Measurements from ENCODE around the gene TRUB2.
"Not testable (repeated sequence)": the region's sequence is repeated elsewhere in the genome, so short reads cannot be mapped to it uniquely, and the experiment has no call there.

The TRUB2 gene

GRCh38 chr9:128288273-128289004, 33.8 kb downstream of the TRUB2 start:
- Histone ChIP-seq H3K9ac (no peak overlapping the region; the same call in 1 of the 2 replicates), H3K36me3 (peaks cover 33% of the 10 kb centered on the region), H3K9me3 (no peaks in the 10 kb centered on the region), H4K20me1 (no peaks in the 10 kb centered on the region), H3K27ac (no peak overlapping the region), H3K27me3 (no peaks in the 10 kb centered on the region), H3K4me2 (no peak overlapping the region), H3K4me3 (no peak overlapping the region), H3K4me1 (peaks cover 32% of the 10 kb centered on the region)
- no peak for TF ChIP-seq Cebpa-rat (IDR thresholded peaks at IDR 0.05)

DNA sequence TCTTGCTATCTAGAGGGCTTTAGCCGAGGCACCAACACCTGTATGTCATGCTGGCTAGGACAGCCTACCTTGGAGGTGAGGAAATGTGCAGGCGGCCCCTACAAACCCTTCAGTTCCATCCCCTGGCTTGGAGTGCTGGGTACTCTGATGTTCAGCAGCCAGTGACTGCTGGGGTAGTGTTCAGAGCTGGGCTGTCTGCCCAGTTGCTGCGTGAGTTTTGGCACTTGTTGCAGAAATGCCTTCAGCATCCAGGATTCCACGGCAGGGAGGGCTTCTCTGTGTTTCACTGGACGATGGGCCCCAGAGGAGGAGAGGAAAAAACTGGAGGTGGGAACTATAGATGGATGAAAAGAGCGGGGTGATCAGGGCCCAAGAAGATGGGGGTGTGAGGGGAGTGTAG, 35.8 kb downstream of the TRUB2 start:
- Histone ChIP-seq H3K27ac (0 out of 2 replicates have a peak overlapping the region, but pooled peaks have one; percentile 22), H3K27me3 (no peaks in the 10 kb centered on the region), H3K9ac (no peak overlapping the region), H3K4me2 (no peak overlapping the region), H3K36me3 (peaks cover 33% of the 10 kb centered on the region), H3K4me3 (no peak overlapping the region), H3K4me1 (peaks cover 16% of the 10 kb centered on the region), H4K20me1 (no peaks in the 10 kb centered on the region), H3K9me3 (no peaks in the 10 kb centered on the region)
- no peak for TF ChIP-seq Cebpa-rat (IDR thresholded peaks at IDR 0.05)

DNA sequence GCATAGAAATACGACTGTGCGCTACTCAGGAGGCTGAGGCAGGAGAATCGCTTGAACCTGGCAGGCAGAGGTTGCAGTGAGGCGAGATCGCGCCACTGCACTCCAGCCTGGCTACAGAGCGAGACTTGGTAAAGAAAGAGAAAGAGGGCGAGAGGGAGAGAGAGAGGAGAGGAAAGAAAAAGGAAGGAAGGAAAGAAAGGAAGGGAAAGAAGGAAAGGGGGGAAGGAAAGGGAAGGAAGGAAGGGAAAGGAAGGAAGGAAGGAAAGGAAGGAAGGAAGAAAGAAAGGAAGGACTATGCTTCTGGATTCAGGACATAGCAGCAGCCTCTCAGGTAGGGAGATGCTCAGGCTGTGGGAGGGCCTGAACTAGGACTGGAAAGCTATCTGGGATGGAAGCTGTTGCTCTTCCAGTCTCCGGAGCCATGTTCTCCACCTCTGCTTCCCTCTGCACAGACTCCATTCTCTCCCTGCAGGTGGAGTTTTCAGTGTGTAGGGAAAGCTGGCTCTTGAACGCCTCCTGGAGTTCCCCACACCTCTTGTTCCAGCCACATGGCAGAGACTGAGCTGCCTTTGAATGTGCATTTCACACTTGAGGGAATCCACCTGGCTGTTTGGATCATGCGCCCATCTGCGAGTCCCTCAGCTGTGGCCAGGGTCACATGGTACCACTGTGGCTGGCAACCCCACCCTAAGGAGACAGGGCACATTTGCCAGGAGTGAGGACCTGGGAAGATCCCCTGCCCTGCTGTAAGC, 37.0 kb downstream of the TRUB2 start:
- peak overlapping the region; percentile 55 for H3K4me2 ChIP-seq
- H3K9ac ChIP-seq: no peak overlapping the region
- H3K4me1 ChIP-seq: peaks cover 18% of the 10 kb centered on the region

GRCh38 chr9:128282500-128282899, 39.7 kb downstream of the TRUB2 start:
- peaks cover 20% of the 10 kb centered on the region for H3K36me3 ChIP-seq
- no peak overlapping the region for H3K4me3 ChIP-seq
- no peak overlapping the region for H3K9ac ChIP-seq
- TF ChIP-seq Cebpa-rat (IDR thresholded peaks at IDR 0.05): no peak
- H3K9me3 ChIP-seq: no peaks in the 10 kb centered on the region
- no peaks in the 10 kb centered on the region for H3K27me3 ChIP-seq
- no peak overlapping the region for H3K27ac ChIP-seq
- no peaks in the 10 kb centered on the region for H4K20me1 ChIP-seq
- H3K4me2 ChIP-seq: no peak overlapping the region
- peaks cover 45% of the 10 kb centered on the region for H3K4me1 ChIP-seq

More for the DNA sequence above, 37.0 kb downstream of the TRUB2 start:
- H3K27me3 ChIP-seq: no peaks in the 10 kb centered on the region
- no peak for TF ChIP-seq Cebpa-rat (IDR thresholded peaks at IDR 0.05)
- no peaks in the 10 kb centered on the region for H4K20me1 ChIP-seq
- H3K4me3 ChIP-seq: no peak overlapping the region
- H3K36me3 ChIP-seq: peaks cover 33% of the 10 kb centered on the region
- no peaks in the 10 kb centered on the region for H3K9me3 ChIP-seq
- H3K27ac ChIP-seq: peak overlapping the region; percentile 58

GRCh38 chr9:128280084-128280622, 42.1 kb downstream of the TRUB2 start:
- TF ChIP-seq Cebpa-rat (IDR thresholded peaks at IDR 0.05): no peak
- Histone ChIP-seq H3K9me3 (no peaks in the 10 kb centered on the region), H3K4me1 (peaks cover 52% of the 10 kb centered on the region), H3K27ac (no peak overlapping the region), H3K4me2 (peak overlapping the region; percentile 100), H4K20me1 (peaks cover 2% of the 10 kb centered on the region; the same call in 1 of the 2 replicates), H3K4me3 (no peak overlapping the region), H3K9ac (no peak overlapping the region), H3K36me3 (no peaks in the 10 kb centered on the region), H3K27me3 (no peaks in the 10 kb centered on the region)

DNA sequence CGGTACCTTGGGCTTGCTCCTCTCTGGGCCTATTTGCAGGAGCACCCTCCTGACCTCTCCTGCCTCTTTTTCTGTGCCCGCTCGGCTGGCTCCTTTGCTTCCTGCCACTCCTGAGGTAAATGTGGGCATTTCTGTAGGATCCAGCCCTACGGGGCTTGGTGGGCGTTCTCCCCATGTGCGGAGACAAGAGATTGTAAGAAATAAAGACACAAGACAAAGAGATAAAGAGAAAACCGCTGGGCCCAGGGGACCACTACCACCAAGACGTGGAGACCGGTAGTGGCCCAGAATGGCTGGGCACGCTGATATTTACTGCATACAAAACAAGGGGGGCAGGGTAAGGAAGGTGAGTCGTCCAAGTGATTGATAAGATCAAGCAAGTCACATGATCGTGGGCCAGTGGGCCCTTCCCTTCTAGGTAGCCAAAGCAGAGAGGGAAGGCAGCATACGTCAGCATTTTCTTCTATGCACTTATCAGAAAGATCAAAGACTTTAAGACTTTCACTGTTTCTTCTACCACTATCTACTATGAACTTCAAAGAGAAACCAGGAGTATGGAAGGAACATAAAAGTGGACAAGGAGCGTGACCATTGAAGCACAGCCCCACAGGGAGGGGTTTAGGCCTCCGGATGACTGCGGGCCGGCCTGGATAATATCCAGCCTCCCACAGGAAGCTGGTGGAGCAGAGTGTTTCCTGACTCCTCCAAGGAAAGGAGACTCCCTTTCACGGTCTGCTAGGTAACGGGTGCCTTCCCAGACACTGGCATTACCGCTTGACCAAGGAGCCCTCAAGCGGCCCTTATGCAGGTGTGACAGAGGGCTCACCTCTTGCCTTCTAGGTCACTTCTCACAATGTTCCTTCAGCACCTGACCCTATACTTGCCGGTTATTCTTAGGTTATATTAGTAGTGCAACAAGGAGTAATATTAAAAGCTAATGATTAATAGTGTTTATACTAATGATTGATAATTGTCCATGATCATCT, 42.9 kb downstream of the TRUB2 start:
- H3K4me3 ChIP-seq: 0 out of 2 replicates have a peak overlapping the region, but pooled peaks have one; percentile 5
- H4K20me1 ChIP-seq, H3K27me3 ChIP-seq, H3K36me3 ChIP-seq, H3K9me3 ChIP-seq: not testable (repeated sequence)
- peaks cover 52% of the 10 kb centered on the region for H3K4me1 ChIP-seq
- peak overlapping the region; percentile 69 for H3K27ac ChIP-seq
- peak overlapping the region; percentile 100 for H3K4me2 ChIP-seq
- H3K9ac ChIP-seq: peak overlapping the region; percentile 57; the same call in 1 of the 2 replicates

DNA sequence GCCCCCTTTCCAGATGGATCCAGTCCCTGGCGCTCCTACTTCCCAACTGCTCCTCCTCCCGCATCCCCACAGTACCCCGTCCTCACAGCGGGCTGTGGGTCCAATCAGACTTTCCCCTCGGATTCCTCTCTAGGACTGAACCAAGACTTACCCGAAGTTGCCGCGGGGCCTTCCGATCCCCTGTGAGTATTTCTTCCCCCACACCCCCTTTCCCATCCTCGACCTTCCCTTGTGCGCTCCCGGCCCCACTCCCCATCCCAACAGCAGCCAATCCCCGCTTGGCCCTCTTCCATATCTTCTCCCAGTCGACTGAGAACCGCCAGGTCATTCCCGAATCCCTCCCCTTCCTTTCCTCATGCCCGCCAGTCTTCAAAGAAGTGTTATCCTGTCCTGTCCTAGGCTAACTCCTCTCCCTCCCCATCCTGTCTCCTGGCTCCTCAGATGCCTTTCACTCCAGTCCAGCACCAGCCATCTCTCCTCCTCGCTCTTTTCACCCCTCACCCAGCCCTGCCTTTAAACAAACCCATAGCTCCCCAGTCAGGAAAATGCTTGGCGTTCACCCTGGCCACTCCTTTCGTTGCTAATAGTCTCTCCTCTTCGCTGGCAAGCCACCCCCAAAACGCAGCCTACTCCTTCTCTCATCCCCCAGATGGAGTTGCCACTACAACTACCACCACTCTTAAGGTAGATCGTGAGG, 45.5 kb downstream of the TRUB2 start:
- Histone ChIP-seq H4K20me1 (peaks cover 14% of the 10 kb centered on the region; the same call in 1 of the 2 replicates), H3K4me3 (peak overlapping the region; percentile 87), H3K27ac (peak overlapping the region; percentile 79), H3K4me2 (peak overlapping the region; percentile 100), H3K27me3 (no peaks in the 10 kb centered on the region), H3K9ac (peak overlapping the region; percentile 86), H3K4me1 (peaks cover 52% of the 10 kb centered on the region), H3K36me3 (peaks cover 20% of the 10 kb centered on the region), H3K9me3 (no peaks in the 10 kb centered on the region)
- TF ChIP-seq Cebpa-rat (IDR thresholded peaks at IDR 0.05): no peak

DNA sequence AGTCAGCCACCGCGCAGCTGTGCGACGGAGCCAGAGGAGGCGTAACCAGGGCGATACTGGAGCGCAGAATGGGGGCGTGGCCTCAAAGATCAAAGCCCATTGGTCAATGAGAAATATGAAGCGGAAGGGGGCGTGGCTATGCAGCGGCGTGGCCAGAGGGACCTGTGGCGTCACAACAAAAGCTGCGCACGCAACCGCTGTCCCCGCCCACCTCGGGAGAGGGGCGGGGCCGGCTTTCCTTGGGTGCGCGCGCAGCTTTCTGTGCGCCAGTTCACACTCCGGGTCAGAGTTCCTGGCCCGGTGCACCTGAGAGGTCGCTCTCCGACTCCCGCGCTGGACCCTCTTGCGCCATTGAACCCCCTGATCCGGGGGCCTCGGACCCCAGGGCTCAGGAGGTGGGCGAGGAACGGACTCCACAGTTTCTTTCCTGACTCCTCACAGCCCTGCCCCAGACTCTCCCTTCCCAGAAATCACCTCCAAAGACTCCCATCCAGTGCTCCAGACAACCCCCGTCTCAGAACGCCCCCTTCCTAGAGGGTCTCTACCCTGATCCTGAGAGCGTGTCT, 46.2 kb downstream of the TRUB2 start, which contains the start of gene SWI5:
SWI5 (plus strand) TSS at position 269 of the 566 bp plus-strand sequence.
- Histone ChIP-seq H3K9me3 (no peaks in the 10 kb centered on the region), H3K4me1 (peaks cover 52% of the 10 kb centered on the region), H3K4me2 (peak within 1 kb of the TSS; percentile 100), H3K4me3 (peak within 1 kb of the TSS; percentile 87), H3K27ac (peak within 1 kb of the TSS; percentile 83), H3K9ac (peak within 1 kb of the TSS; percentile 86), H3K27me3 (no peaks in the 10 kb centered on the region), H4K20me1 (peaks cover 14% of the 10 kb centered on the region; the same call in 1 of the 2 replicates), H3K36me3 (peaks cover 26% of the 10 kb centered on the region)
- TF ChIP-seq Cebpa-rat (IDR thresholded peaks at IDR 0.05): no peak

All from BLaER1 (cell line).